Ovary (tissue), 3 donors: ENCODE measurements around the gene CNTN5.

Experiments used
- CTCF ChIP-seq, 3 donors: fragments of 450-650 bp in 2 of 3; fragments of 200-600 bp in 1 of 3; IDR thresholded peaks; one replicate each; pipeline versions ENCODE4 v1.5.1 to v1.8.0; 2016 to 2022; ENCODE audit warnings: antibody characterized with exemption in 3 of 3, mild to moderate bottlenecking in 1 of 3
- EP300 ChIP-seq: sonication (generic); formaldehyde crosslinking; IDR thresholded peaks from one replicate; pipeline ENCODE4 v1.6.1; 2017; ENCODE audit warnings: antibody characterized with exemption
- POLR2A ChIP-seq: fragments of 450-650 bp; IDR thresholded peaks from one replicate; pipeline ENCODE4 v1.6.1; 2017; ENCODE audit warnings: antibody characterized with exemption, mild to moderate bottlenecking, moderate library complexity
- donor health status: DM: no; HTN: no; CAD: no.

GRCh38 chr11:100190395-100190794 is 1169.6 kb downstream of the CNTN5 start:
- TF ChIP-seq CTCF (IDR thresholded peaks at IDR 0.05) (no peak), POLR2A (no peak), EP300 (no peak)
